ENCODE data around the gene GPHN. TPM values are rescaled to one million over a fixed set of nuclear protein-coding genes. Genes with fewer than 3 reads are reported as not detected.
"Not testable (repeated sequence)": the region's sequence is repeated elsewhere in the genome, so short reads cannot be mapped to it uniquely, and the experiment has no call there.

The GPHN gene
- total RNA-seq, 1 donor from 2014 or later, result 8.8 TPM

GRCh38 chr14:66813636-66814035, 305.7 kb downstream of the GPHN start:
- no peak for DNase-seq

- no peak for DNase-seq
Measured at GRCh38 chr14:66815687-66816086, 307.7 kb downstream of the GPHN start.

- DNase-seq, result peak; percentile 65
Measured at GRCh38 chr14:66824251-66824650, 316.3 kb downstream of the GPHN start.

GRCh38 chr14:66827182-66827581, 319.2 kb downstream of the GPHN start:
- DNase-seq, result no peak

- no peak for DNase-seq
Measured at GRCh38 chr14:66831173-66831572, 323.2 kb downstream of the GPHN start.

- no peak for DNase-seq
Measured at GRCh38 chr14:66833816-66834215, 325.9 kb downstream of the GPHN start.

- not testable (repeated sequence) for DNase-seq
Measured at GRCh38 chr14:66837436-66837835, 329.5 kb downstream of the GPHN start.

GRCh38 chr14:66842911-66843512, 335.1 kb downstream of the GPHN start:
- DNase-seq, result no peak

- no peak for DNase-seq
Measured at GRCh38 chr14:66850258-66850888, 342.4 kb downstream of the GPHN start.

GRCh38 chr14:66853311-66853710, 345.4 kb downstream of the GPHN start:
- DNase-seq, result no peak

GRCh38 chr14:66857867-66858266, 349.9 kb downstream of the GPHN start:
- no peak for DNase-seq

- DNase-seq, result no peak
Measured at GRCh38 chr14:66859063-66859671, 351.2 kb downstream of the GPHN start.

- DNase-seq, result no peak
Measured at GRCh38 chr14:66881596-66881995, 373.6 kb downstream of the GPHN start.

- DNase-seq, result no peak
Measured at GRCh38 chr14:66884149-66884548, 376.2 kb downstream of the GPHN start.

GRCh38 chr14:66900719-66901118, 392.8 kb downstream of the GPHN start:
- no peak for DNase-seq

GRCh38 chr14:66910311-66910840, 402.4 kb downstream of the GPHN start:
- DNase-seq, result no peak

- no peak for DNase-seq
Measured at GRCh38 chr14:66916421-66916820, 408.5 kb downstream of the GPHN start.

GRCh38 chr14:66918527-66918926, 410.6 kb downstream of the GPHN start:
- DNase-seq, result no peak

GRCh38 chr14:66920196-66920595, 412.2 kb downstream of the GPHN start:
- no peak for DNase-seq

GRCh38 chr14:66923251-66923650, 415.3 kb downstream of the GPHN start:
- no peak for DNase-seq

GRCh38 chr14:66939409-66939808, 431.5 kb downstream of the GPHN start:
- DNase-seq, result no peak

- DNase-seq, result peak; percentile 53
Measured at GRCh38 chr14:66944872-66945271, 436.9 kb downstream of the GPHN start.

GRCh38 chr14:66955159-66955558, 447.2 kb downstream of the GPHN start:
- no peak for DNase-seq

- no peak for DNase-seq
Measured at GRCh38 chr14:66959437-66960050, 451.6 kb downstream of the GPHN start.
